H7 (cell line): ENCODE results near the gene C5orf63. TPM values are rescaled to one million over a fixed set of nuclear protein-coding genes. Genes with fewer than 3 reads are reported as not detected.
"Not testable (repeated sequence)": the region's sequence is repeated elsewhere in the genome, so short reads cannot be mapped to it uniquely, and the experiment has no call there.

Source experiments
- DNase-seq: peaks from one replicate; pipeline ENCODE4 v3.0.0; 2012
- H3K27me3 ChIP-seq: 2 replicates; pipeline ENCODE4 v1.6.0; 2011; ENCODE audit warnings: mild to moderate bottlenecking, low read length; ENCODE audit not compliant: control insufficient read depth, insufficient read depth
- H3K36me3 ChIP-seq: replicated peaks from 2 replicates; pipeline ENCODE4 v1.5.1; 2011; ENCODE audit warnings: low read length; ENCODE audit not compliant: control insufficient read depth, insufficient read depth
- H3K4me3 ChIP-seq: 2 replicates; pipeline ENCODE4 v1.5.1; 2011; ENCODE audit warnings: low read depth, mild to moderate bottlenecking, control low read depth, low read length, moderate library complexity; ENCODE audit not compliant: insufficient read depth
- total RNA-seq: library from RNA; depleted of rRNA; stranded (reverse); fragments of >200 nt; shearing (Covaris generic); gene quantifications from 2 replicates; pipeline ENCODE4 v1.2.3, GENCODE V29; 2014; rRNA removed

C5orf63 gene
- total RNA-seq = 0.37 and 0.90 TPM in 2 replicates

DNA sequence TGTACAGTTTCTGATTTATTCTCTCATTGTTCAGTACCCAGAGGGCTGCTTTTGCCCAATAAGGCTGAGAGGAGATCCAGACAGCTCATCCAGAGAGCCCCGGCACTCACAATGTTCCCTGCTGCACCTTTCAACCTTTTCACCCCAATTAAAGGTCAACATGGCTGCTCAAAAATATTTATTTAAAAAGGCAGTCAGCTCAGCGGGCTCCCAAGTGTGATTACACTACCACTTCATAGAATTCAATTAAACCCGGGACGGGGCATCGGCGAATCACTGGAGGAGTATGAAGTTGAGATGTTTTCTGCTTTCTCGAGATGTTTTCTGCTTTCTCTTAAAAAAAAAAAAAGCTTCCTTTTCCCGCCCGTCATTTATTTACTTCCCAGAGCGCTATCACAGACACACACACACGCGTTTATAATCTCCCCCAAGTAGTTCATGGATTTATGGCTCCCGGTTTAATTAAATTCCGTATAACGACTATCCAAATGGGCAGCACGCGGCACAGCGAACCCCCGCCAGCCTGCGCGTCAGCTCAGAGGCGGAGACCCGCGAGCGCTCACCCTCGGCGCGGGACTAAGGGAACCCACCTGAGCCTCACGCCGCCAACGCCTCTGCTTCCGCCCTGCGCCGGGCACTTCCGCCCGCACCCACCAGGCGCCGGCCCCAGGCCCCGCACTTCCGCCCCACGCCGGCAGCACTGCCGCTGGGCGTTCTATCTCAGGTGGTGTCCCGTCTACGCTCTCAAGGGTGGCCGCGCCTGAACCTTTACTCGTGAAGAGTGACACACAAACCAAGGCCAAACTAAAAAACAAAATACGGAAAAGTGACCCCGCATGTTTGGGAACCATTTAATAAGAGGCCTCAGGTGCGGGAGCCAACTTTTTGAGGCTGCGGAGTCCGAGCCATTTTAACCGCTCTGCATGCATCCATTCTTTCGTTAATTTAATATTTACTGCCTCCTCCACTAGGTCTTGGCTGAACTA is at the start of gene C5orf63:
C5orf63 (minus strand) TSS at position 642 of the 986 bp plus-strand sequence. CDS start 14,507 bp downstream, outside the sequence.
- peak within 1 kb of the TSS; percentile 27; the same call in 1 of the 2 replicates for H3K4me3 ChIP-seq
- H3K27me3 ChIP-seq = no peaks in the 10 kb centered on the region
- H3K36me3 ChIP-seq = no peaks in the 10 kb centered on the region
- peak; percentile 46 for DNase-seq

DNA sequence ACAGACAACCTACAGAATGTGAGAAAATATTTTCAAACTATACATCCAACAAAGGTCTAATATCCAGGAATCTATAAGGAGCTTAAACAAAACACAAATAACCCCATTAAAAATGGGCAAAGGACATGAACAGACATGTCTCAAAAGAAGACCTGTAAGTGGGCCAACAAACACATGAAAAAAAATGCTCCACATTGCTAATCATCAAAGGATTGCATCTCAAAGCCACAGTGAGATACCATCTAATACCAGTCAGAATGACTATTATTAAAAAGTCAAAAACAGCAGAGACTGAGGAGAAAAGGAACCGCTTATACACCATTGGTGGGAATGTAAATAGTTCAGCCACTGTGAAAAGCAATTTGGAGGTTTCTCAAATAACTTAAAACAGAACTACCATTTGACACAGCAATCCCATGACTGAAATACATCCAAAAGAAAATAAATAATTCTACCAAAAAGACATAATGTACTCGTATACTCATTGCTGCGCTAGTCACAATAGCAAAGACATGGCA is 39.1 kb upstream of the C5orf63 start:
- no peaks in the 10 kb centered on the region for H3K36me3 ChIP-seq
- no peak overlapping the region for H3K4me3 ChIP-seq
- no peaks in the 10 kb centered on the region for H3K27me3 ChIP-seq
- DNase-seq = no peak

DNA sequence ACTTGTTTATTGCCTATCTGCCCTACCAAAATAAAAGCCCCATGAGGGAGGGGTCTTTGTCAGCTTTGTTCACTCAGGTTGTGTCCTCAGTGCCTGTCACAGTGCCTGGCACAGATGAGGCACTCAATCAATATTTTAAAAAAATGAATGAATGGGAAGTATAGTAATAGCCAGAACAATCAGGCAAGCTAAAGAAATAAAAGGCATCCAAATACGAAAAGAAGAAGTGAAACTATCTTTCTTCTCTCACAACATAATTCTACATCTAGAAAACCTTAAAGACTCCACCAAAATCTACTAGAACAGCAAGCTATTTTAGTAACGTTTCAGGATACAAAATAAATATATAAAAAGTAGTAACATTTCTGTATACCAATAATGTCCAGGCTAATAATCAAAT is 37.8 kb upstream of the C5orf63 start:
- no peak for DNase-seq
- Histone ChIP-seq H3K27me3 (no peaks in the 10 kb centered on the region), H3K36me3 (no peaks in the 10 kb centered on the region), H3K4me3 (no peak overlapping the region)

DNA sequence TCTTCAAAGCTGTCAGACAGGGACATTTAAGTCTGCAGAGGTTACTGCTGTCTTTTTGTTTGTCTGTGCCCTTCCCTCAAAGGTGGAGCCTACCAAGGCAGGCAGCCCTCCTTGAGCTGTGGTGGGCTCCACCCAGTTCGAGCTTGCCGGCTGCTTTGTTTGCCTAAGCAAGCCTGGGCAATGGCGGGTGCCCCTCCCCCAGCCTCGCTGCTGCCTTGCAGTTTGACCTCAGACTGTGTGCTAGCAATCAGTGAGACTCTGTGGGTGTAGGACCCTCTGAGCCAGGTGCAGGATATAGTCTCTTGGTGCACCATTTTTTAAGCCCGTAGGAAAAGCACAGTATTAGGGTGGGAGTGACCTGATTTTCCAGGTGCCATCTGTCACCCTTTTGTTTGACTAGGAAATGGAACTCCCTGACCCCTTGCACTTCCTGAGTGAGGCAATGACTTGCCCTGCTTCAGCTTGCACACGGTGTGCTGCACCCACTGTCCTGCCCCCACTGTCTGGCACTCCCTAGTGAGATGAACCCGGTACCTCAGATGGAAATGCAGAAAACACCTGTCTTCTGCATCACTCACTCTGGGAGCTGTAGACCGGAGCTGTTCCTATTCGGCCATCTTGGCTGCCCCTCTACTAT is 35.4 kb upstream of the C5orf63 start:
- H3K27me3 ChIP-seq, H3K36me3 ChIP-seq, H3K4me3 ChIP-seq, DNase-seq: not testable (repeated sequence)

DNA sequence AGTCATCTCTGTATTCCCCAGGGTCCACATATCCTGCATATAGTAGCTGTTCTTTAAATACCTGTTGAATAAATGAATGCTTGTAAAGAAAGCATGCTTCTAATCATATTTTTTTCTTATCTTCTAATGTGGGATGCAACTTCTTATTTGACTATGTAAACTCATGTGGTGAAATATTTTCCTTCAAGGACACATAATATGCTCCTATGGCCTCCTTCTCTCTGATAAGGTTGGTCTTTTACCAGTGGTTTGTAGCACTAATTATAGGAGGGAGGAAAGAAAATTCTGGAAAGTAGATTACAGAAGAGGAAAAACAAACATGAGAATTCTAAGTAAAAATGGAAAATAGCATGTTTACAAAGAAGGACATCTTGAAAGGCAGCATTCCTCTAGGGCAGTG is 28.6 kb upstream of the C5orf63 start:
- DNase-seq = no peak
- Histone ChIP-seq H3K27me3 (no peaks in the 10 kb centered on the region), H3K4me3 (no peak overlapping the region), H3K36me3 (no peaks in the 10 kb centered on the region)

DNA sequence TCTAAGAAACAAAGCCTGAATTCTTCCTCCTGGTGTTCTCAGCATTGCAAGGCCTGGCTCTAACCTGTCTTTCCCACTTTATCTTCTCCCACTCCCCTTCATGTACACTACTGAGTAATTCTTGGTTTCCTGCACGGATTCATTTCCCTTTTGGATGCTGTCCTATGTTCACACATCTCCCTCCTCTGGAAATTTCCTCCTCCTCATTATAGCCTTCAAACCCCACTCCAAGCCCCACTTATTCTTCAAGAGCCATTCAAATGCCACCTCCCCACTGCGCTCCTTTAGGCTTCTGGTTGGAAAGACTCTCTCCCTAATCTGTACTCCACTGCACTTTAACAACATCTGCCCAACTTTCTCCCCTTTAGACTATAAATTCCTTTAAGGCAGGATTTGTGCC is 28.2 kb upstream of the C5orf63 start:
- DNase-seq = no peak
- H3K27me3 ChIP-seq = no peaks in the 10 kb centered on the region
- no peak overlapping the region for H3K4me3 ChIP-seq
- no peaks in the 10 kb centered on the region for H3K36me3 ChIP-seq

DNA sequence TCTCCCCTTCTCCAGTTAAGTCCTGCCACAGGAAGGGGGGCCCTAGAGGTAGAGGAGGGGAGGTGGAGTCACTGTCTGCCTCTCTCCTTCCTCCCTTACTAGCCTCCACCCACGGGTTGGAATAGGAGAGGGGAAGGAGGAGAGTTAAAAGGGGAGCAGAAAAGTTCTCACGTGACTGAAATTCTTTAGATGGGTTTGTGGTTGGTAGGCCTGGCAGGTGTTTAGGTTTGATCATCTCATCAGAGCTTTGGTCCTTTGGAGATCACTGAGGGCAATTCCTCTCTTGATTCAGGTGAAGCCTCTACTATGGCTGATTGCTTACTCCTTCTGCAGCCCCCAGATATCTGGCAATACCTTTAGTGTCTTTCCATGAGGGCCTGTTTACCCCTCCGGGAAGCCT is 24.9 kb upstream of the C5orf63 start:
- no peaks in the 10 kb centered on the region for H3K27me3 ChIP-seq
- H3K36me3 ChIP-seq = no peaks in the 10 kb centered on the region
- no peak for DNase-seq
- no peak overlapping the region for H3K4me3 ChIP-seq

DNA sequence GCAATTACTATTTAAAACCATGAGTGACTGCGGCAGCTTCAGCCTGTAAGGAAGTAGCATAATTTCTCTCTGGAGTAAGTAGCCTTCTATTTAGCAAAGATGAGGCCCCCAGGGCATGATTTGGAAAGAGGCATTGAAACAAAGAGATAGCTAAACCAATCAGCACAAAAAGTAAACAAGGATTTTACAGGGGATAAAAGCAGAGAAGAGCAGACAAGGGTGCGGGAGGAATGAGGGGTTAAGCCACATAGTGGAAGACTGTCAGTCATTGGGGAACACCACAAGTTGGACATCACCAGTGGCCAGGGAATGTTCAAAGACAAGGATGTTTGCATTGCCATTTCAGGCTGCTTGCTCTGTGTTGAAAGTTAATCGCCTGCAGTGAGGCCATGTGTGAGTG is 24.0 kb upstream of the C5orf63 start:
- H3K4me3 ChIP-seq = no peak overlapping the region
- H3K36me3 ChIP-seq = no peaks in the 10 kb centered on the region
- no peaks in the 10 kb centered on the region for H3K27me3 ChIP-seq
- no peak for DNase-seq

DNA sequence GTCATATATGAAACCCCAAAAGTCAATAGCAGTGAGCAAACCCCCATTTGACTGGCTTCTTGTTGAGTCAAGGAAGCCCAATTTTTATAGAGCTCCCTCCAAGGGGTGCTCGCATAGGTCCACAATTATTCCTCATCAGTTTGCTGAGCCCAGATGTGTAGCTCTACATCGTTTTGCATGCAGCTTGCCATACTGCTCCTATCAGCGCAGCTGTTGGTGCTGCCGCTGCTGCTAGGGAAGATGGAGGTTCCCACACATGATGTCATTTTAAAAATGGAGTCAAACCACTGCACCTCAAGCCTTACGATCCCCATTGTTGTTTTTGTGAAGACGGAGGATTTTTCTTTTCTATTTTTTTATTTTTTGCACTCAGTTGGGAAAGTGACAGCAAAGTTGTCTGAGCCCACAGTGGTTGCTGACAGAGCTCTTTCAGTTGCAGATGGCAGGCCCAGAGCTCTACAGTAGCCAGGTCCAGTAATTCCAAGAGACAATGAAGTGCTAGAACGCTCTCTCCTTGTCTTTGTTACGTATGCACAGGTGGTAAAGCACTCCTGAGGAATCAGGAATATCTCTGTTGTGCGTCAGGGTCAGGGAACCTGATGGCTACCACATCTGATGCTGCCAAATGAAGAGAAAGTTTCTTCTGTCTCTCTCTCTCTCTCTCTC is 23.2 kb upstream of the C5orf63 start:
- no peaks in the 10 kb centered on the region for H3K36me3 ChIP-seq
- DNase-seq = no peak
- no peaks in the 10 kb centered on the region for H3K27me3 ChIP-seq
- H3K4me3 ChIP-seq = no peak overlapping the region

DNA sequence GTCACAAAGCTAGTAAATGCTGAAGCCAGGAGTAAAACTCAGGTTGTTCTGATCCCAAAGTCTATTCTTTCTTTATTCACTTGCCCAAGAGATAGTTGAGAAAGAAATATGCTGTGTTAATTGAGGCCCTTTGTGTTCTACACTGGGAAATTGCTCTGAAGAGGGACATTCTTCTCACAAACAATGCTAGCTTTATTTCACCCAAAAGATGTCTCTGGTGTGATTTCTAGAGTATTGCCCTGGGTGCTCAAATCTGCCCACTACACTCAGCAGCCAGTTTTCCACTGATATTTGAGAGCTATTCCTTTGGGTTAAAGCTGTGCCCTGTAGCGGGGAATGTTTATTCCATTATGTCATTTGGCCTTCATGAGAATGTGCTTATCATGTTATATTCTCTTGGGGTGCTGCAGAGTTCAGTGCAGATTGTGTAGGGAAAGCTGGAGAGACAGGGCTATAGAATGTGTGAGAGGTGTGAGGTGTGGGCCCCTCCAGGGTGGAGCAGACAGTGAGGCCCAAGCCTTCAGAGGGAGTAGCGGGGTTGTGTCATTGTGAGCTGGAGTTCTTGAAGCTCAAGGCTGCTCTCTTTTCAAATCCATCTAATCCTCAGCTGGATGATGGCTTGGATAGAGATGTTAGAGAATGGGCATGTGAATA is 21.0 kb upstream of the C5orf63 start:
- no peaks in the 10 kb centered on the region for H3K36me3 ChIP-seq
- no peak for DNase-seq
- H3K27me3 ChIP-seq = no peaks in the 10 kb centered on the region
- no peak overlapping the region for H3K4me3 ChIP-seq

DNA sequence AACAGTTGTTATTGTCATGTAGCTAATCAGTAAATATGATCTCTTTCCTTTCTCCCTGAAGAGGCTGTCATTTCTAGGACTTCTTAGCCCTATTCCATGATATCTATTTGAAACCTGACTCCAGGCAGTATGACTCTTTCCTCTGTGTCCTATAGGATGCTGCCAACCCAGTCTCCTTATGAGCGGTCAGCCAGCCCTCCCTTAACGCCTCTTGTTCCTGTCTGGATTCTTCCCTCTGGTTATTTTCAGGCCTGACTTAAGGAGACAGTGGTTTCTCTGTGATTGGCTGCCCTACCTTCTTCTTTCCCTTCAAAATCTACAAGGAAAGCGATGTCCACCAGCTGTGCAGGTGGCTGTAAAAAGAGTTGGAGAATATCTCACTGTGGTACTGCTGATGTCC is 19.4 kb upstream of the C5orf63 start:
- Histone ChIP-seq H3K4me3 (no peak overlapping the region), H3K27me3 (no peaks in the 10 kb centered on the region), H3K36me3 (no peaks in the 10 kb centered on the region)
- no peak for DNase-seq

DNA sequence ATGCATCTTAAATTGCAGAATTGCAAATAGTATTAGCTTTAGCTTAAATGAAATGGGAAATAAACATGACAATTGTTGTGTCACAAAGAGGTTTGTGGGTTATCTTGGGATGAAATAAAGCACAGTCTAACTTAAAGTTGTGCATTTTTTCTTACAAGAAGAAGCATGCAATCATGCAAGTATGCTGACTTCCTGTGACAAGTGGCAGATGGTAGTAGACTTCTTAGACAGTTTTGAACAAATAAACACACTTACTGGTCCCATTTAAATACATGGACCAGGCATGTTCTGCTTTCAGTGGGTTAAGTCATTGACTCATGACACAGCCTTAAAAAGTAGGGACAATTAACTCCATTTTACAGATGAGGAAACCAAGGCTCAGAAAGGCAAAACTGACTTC is 15.9 kb upstream of the C5orf63 start:
- no peaks in the 10 kb centered on the region for H3K36me3 ChIP-seq
- H3K27me3 ChIP-seq = no peaks in the 10 kb centered on the region
- no peak for DNase-seq
- H3K4me3 ChIP-seq = no peak overlapping the region

DNA sequence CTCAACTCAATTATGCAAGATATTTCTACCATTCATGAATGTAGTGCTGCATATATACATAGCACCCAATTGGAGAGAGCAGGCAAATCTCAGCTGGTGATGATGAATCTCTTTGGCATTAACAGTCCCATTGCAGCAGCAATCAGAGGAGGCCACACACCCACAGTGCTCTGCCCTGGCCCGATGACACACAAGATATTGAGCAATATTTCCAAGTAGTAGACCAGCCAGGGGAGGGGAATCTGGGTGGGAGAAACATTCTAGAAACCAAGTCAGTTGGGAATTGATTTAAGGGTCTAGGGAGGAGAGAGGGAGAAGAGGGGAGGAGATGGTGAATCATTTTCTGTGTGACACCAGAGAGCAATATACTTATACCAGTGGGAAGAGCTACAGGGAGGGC is 14.9 kb upstream of the C5orf63 start:
- no peak overlapping the region for H3K4me3 ChIP-seq
- no peak for DNase-seq
- no peaks in the 10 kb centered on the region for H3K27me3 ChIP-seq
- no peaks in the 10 kb centered on the region for H3K36me3 ChIP-seq

DNA sequence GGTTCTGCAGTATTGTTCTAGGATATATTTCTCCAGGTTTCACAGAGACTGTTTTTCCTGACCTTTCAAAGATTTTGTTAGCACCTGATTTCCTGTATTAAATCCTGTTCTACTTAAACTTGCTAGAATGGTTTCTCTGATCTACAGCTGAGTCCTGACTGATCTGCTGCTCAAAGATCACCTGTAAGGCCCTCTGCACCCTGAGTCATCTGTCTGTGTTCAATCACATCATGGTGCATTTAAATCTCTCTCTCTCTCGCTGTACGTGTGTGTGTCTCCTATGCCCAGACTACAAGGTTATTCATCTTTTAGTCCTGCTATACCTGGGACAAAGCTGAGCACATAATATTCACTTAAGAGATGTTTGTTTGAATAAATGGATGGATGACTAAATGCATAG is 13.3 kb upstream of the C5orf63 start:
- Histone ChIP-seq H3K36me3 (no peaks in the 10 kb centered on the region), H3K4me3 (no peak overlapping the region), H3K27me3 (no peaks in the 10 kb centered on the region)
- no peak for DNase-seq
